GM23338 (cell line): Measurements from ENCODE around the gene EXOC4. TPM values are rescaled to one million over a fixed set of nuclear protein-coding genes. Genes with fewer than 3 reads are reported as not detected.

ENCODE experiments used
- ATAC-seq: fragments of 200-7000 bp; cut with Tn5 transposase; 3 replicates; pipeline ENCODE4 v1.9.1; 2020
- DNase-seq: peaks from one replicate; pipeline ENCODE4 v3.0.0-alpha.2; 2015; ENCODE audit warnings: low spot score
- H2AFZ ChIP-seq: fragments of 200-600 bp; sonication (generic); 2 replicates; pipeline ENCODE4 v1.8.0; 2016; ENCODE audit warnings: antibody characterized with exemption, mild to moderate bottlenecking, moderate library complexity
- H3F3A ChIP-seq: fragments of 200-600 bp; sonication (generic); replicated peaks from 2 replicates; pipeline ENCODE4 v1.8.0; 2017; ENCODE audit warnings: antibody characterized with exemption, mixed run types, low read depth
- H3K27ac ChIP-seq: fragments of 200-600 bp; sonication (generic); 2 replicates; pipeline ENCODE4 v1.6.1; 2016; ENCODE audit warnings: low read depth
- H3K27me3 ChIP-seq: fragments of 200-600 bp; sonication (generic); 2 replicates; pipeline ENCODE4 v1.8.0; 2016; ENCODE audit warnings: mild to moderate bottlenecking, mixed run types, moderate library complexity; ENCODE audit not compliant: insufficient read depth
- H3K36me3 ChIP-seq: fragments of 200-600 bp; sonication (generic); 2 replicates; pipeline ENCODE4 v1.8.0; 2016; ENCODE audit warnings: mild to moderate bottlenecking; ENCODE audit not compliant: insufficient read depth
- H3K4me1 ChIP-seq: fragments of 200-600 bp; sonication (generic); 2 replicates; pipeline ENCODE4 v1.8.0; 2016; ENCODE audit warnings: mild to moderate bottlenecking, moderate library complexity; ENCODE audit not compliant: insufficient read depth
- H3K4me2 ChIP-seq: fragments of 200-600 bp; sonication (generic); 2 replicates; pipeline ENCODE4 v1.7.1; 2017; ENCODE audit warnings: mixed run types
- H3K4me3 ChIP-seq: fragments of 200-600 bp; sonication (generic); 2 replicates; pipeline ENCODE4 v1.6.1; 2016; ENCODE audit warnings: mixed run types
- H3K79me2 ChIP-seq: fragments of 200-600 bp; sonication (generic); replicated peaks from 2 replicates; pipeline ENCODE4 v1.8.0; 2017; ENCODE audit warnings: mild to moderate bottlenecking; ENCODE audit not compliant: insufficient read depth
- H3K9me2 ChIP-seq: fragments of 200-600 bp; sonication (generic); 2 replicates; pipeline ENCODE4 v1.8.0; 2017; ENCODE audit not compliant: insufficient read depth
- H4K20me1 ChIP-seq: fragments of 200-600 bp; sonication (generic); replicated peaks from 2 replicates; pipeline ENCODE4 v1.8.0; 2017; ENCODE audit warnings: mild to moderate bottlenecking; ENCODE audit not compliant: insufficient read depth
- H3K27ac Mint-ChIP-seq: 2 replicates; pipeline ENCODE4 v1.8.0; 2020; ENCODE audit warnings: inconsistent platforms, mild to moderate bottlenecking, moderate library complexity, mixed read lengths
- H3K27me3 Mint-ChIP-seq: 3 replicates; pipeline ENCODE4 v1.8.0; 2022; ENCODE audit warnings: low read depth, mild to moderate bottlenecking, moderate library complexity, mixed read lengths, inconsistent platforms; ENCODE audit not compliant: insufficient read depth, poor library complexity
- H3K36me3 Mint-ChIP-seq: 3 replicates; pipeline ENCODE4 v1.8.0; 2021; ENCODE audit warnings: low read depth, mild to moderate bottlenecking, inconsistent platforms, moderate library complexity, mixed read lengths
- H3K4me1 Mint-ChIP-seq: 3 replicates; pipeline ENCODE4 v1.8.0; 2020; ENCODE audit warnings: mild to moderate bottlenecking, inconsistent platforms, mixed read lengths
- H3K4me3 Mint-ChIP-seq: 3 replicates; pipeline ENCODE4 v1.8.0; 2021; ENCODE audit warnings: moderate library complexity, mild to moderate bottlenecking, inconsistent platforms, mixed read lengths
- H3K9me3 Mint-ChIP-seq: 3 replicates; pipeline ENCODE4 v1.8.0; 2020; ENCODE audit warnings: moderate library complexity, mild to moderate bottlenecking, inconsistent platforms, mixed read lengths
- CREB1 ChIP-seq: fragments of 250-450 bp; sonication (Bioruptor Pico); IDR thresholded peaks from 2 replicates; pipeline ENCODE4 v1.5.0; 2020; ENCODE audit warnings: low read depth, mild to moderate bottlenecking, moderate library complexity
- EZH2 ChIP-seq: fragments of 200-600 bp; sonication (generic); IDR thresholded peaks from one replicate; pipeline ENCODE4 v1.8.0; 2017; ENCODE audit warnings: antibody characterized with exemption, mild to moderate bottlenecking, low read depth; ENCODE audit not compliant: unreplicated experiment
- EZH2phosphoT487 ChIP-seq: fragments of 200-600 bp; sonication (generic); IDR thresholded peaks from one replicate; pipeline ENCODE4 v1.8.1; 2018; ENCODE audit warnings: antibody characterized with exemption; ENCODE audit not compliant: unreplicated experiment
- POLR2AphosphoS5 ChIP-seq: IDR thresholded peaks from 2 replicates; pipeline ENCODE4 v1.6.1; 2016; ENCODE audit warnings: antibody characterized with exemption, low read depth
- polyA plus RNA-seq: library from polyadenylated mRNA; unstranded; fragments of >200 nt; fragmentation: Nextera tagmentation; extraction: Ambion mirVana; gene quantifications from 2 replicates; pipeline ENCODE4 v1.2.1, GENCODE V29; 2016
- total RNA-seq: library from RNA; depleted of rRNA; stranded (reverse); fragments of >200 nt; shearing (Covaris generic); gene quantifications from 2 replicates; pipeline ENCODE4 v1.2.3, GENCODE V29; 2014
- TF ChIP-seq, protein P1 (sequence below): fragments of 250-450 bp; sonication (Bioruptor Pico); IDR thresholded peaks from 2 replicates; pipeline ENCODE4 v1.5.0; 2020; ENCODE audit warnings: mild to moderate bottlenecking, moderate library complexity
- TF ChIP-seq, protein P2 (sequence below): IDR thresholded peaks from one replicate; pipeline ENCODE4 v1.6.1; 2018; ENCODE audit warnings: antibody characterized with exemption; ENCODE audit not compliant: unreplicated experiment
- TF ChIP-seq, protein P3 (sequence below): IDR thresholded peaks from 2 replicates; pipeline ENCODE4 v1.6.1; 2016; ENCODE audit warnings: antibody characterized with exemption

The EXOC4 gene
- total and polyA plus RNA-seq, 2 experiments from 2014 or later: 37.5 to 52.7 TPM

DNA sequence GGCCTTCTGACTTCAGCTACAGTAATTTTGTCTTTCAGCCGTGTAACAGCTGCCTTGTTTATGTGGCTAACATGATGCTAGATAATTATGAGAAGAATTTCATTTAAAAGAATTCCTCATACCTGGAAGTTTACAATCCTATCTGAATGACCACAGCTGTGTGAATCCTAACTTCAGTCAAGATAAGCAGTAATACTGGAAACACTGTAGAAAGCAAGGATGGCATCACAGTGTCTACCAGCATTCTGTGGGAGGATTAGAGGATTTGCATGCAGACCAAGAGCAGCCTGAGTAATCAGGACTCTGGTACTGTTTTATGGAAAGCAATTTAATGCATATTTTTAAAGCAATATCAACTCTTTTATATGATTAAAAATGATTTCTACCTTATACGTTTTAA, 282.4 kb downstream of the EXOC4 start (continued):
- TF ChIP-seq, protein P1, sequence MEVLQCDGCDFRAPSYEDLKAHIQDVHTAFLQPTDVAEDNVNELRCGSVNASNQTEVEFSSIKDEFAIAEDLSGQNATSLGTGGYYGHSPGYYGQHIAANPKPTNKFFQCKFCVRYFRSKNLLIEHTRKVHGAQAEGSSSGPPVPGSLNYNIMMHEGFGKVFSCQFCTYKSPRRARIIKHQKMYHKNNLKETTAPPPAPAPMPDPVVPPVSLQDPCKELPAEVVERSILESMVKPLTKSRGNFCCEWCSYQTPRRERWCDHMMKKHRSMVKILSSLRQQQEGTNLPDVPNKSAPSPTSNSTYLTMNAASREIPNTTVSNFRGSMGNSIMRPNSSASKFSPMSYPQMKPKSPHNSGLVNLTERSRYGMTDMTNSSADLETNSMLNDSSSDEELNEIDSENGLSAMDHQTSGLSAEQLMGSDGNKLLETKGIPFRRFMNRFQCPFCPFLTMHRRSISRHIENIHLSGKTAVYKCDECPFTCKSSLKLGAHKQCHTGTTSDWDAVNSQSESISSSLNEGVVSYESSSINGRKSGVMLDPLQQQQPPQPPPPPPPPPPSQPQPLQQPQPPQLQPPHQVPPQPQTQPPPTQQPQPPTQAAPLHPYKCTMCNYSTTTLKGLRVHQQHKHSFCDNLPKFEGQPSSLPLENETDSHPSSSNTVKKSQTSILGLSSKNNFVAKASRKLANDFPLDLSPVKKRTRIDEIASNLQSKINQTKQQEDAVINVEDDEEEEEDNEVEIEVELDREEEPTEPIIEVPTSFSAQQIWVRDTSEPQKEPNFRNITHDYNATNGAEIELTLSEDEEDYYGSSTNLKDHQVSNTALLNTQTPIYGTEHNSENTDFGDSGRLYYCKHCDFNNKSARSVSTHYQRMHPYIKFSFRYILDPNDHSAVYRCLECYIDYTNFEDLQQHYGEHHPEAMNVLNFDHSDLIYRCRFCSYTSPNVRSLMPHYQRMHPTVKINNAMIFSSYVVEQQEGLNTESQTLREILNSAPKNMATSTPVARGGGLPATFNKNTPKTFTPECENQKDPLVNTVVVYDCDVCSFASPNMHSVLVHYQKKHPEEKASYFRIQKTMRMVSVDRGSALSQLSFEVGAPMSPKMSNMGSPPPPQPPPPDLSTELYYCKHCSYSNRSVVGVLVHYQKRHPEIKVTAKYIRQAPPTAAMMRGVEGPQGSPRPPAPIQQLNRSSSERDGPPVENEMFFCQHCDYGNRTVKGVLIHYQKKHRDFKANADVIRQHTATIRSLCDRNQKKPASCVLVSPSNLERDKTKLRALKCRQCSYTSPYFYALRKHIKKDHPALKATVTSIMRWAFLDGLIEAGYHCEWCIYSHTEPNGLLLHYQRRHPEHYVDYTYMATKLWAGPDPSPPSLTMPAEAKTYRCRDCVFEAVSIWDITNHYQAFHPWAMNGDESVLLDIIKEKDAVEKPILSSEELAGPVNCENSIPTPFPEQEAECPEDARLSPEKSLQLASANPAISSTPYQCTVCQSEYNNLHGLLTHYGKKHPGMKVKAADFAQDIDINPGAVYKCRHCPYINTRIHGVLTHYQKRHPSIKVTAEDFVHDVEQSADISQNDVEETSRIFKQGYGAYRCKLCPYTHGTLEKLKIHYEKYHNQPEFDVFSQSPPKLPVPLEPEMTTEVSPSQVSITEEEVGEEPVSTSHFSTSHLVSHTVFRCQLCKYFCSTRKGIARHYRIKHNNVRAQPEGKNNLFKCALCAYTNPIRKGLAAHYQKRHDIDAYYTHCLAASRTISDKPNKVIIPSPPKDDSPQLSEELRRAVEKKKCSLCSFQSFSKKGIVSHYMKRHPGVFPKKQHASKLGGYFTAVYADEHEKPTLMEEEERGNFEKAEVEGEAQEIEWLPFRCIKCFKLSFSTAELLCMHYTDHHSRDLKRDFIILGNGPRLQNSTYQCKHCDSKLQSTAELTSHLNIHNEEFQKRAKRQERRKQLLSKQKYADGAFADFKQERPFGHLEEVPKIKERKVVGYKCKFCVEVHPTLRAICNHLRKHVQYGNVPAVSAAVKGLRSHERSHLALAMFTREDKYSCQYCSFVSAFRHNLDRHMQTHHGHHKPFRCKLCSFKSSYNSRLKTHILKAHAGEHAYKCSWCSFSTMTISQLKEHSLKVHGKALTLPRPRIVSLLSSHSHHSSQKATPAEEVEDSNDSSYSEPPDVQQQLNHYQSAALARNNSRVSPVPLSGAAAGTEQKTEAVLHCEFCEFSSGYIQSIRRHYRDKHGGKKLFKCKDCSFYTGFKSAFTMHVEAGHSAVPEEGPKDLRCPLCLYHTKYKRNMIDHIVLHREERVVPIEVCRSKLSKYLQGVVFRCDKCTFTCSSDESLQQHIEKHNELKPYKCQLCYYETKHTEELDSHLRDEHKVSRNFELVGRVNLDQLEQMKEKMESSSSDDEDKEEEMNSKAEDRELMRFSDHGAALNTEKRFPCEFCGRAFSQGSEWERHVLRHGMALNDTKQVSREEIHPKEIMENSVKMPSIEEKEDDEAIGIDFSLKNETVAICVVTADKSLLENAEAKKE (CRISPR knock-in tag): no peak
- TF ChIP-seq EZH2phosphoT487 (no peak), EZH2 (no peak)

DNA sequence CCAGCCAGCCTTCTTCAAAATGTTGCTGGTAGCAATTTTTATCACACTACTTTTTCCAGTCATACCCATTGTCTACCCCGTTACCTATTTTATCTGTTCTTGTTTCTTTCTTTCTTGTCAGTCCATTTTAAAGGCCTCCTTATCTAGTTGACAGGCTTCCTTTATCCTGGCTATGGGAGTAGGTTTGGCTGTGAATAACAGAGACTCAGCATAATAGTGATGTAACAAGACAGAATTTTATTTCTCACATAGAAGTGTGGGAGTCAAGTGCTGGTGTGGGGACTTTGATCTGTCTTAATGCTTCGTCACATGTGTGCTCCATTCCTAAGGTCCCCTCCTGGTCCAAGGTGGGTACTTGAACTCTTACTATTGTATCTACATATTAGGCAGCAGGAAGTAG, 283.6 kb downstream of the EXOC4 start:
- Histone ChIP-seq H3K4me3 (no peak overlapping the region), H3F3A (no peaks in the 10 kb centered on the region), H3K79me2 (no peaks in the 10 kb centered on the region), H2AFZ (no peak overlapping the region), H3K4me2 (no peak overlapping the region), H3K36me3 (no peaks in the 10 kb centered on the region), H3K27ac (no peak overlapping the region), H3K27me3 (no peaks in the 10 kb centered on the region), H4K20me1 (no peaks in the 10 kb centered on the region), H3K4me1 (peaks cover 29% of the 10 kb centered on the region), H3K9me2 (no peaks in the 10 kb centered on the region)
- ATAC-seq (no peak), DNase-seq (no peak)
- Mint-ChIP-seq H3K4me3 (no peak overlapping the region), H3K4me1 (peaks cover 37% of the 10 kb centered on the region), H3K36me3 (no peaks in the 10 kb centered on the region), H3K27me3 (no peaks in the 10 kb centered on the region), H3K9me3 (no peaks in the 10 kb centered on the region), H3K27ac (peak overlapping the region; percentile 7; the same call in 1 of the 2 replicates)
- TF ChIP-seq, protein P2, sequence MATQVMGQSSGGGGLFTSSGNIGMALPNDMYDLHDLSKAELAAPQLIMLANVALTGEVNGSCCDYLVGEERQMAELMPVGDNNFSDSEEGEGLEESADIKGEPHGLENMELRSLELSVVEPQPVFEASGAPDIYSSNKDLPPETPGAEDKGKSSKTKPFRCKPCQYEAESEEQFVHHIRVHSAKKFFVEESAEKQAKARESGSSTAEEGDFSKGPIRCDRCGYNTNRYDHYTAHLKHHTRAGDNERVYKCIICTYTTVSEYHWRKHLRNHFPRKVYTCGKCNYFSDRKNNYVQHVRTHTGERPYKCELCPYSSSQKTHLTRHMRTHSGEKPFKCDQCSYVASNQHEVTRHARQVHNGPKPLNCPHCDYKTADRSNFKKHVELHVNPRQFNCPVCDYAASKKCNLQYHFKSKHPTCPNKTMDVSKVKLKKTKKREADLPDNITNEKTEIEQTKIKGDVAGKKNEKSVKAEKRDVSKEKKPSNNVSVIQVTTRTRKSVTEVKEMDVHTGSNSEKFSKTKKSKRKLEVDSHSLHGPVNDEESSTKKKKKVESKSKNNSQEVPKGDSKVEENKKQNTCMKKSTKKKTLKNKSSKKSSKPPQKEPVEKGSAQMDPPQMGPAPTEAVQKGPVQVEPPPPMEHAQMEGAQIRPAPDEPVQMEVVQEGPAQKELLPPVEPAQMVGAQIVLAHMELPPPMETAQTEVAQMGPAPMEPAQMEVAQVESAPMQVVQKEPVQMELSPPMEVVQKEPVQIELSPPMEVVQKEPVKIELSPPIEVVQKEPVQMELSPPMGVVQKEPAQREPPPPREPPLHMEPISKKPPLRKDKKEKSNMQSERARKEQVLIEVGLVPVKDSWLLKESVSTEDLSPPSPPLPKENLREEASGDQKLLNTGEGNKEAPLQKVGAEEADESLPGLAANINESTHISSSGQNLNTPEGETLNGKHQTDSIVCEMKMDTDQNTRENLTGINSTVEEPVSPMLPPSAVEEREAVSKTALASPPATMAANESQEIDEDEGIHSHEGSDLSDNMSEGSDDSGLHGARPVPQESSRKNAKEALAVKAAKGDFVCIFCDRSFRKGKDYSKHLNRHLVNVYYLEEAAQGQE: no peak
- TF ChIP-seq POLR2AphosphoS5 (no peak), CREB1 (CRISPR knock-in tag) (no peak), EZH2 (no peak)
- TF ChIP-seq, protein P3, sequence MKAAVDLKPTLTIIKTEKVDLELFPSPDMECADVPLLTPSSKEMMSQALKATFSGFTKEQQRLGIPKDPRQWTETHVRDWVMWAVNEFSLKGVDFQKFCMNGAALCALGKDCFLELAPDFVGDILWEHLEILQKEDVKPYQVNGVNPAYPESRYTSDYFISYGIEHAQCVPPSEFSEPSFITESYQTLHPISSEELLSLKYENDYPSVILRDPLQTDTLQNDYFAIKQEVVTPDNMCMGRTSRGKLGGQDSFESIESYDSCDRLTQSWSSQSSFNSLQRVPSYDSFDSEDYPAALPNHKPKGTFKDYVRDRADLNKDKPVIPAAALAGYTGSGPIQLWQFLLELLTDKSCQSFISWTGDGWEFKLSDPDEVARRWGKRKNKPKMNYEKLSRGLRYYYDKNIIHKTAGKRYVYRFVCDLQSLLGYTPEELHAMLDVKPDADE: no peak
